Measurements from ENCODE around the gene DGUOK.

DGUOK gene

DNA sequence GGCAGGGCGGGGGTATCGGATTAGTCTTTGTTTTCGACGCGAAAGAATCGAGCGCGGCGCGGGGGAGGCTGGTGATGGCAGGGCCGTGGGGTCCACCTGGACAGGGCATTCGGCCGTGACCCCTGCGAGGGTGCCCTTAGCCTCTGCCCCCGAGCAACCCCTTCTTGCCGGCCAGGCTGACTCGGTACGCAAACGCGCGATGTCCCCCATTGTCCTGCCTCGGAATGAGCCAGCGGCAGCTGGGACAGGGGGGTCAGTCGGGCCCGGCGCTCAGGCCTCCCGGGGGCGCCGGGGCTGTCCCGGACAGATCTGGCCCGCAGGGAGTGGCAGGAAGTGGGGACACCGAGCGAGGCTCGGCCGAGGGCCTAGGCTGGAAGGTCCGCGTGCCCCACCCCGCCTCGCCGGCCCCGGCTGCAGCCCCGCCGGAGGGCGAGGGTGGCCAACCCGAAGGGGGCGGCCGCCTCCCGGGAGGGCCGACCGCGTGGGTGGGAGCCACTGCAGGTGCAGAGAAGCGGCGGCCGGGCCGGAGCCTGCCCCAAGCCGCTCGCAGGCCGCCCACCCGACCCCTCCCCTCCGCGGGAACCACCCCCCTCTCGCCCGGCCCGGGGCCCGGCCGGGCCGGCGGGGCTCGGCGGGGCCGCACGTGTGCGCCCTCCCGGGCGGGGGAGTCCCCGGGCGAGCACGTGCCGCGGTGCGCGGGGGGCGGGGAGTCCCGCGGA, 57.7 kb downstream of the DGUOK start, which contains the start of gene TET3:
Gene TET3 (plus strand): TSS at position 708 of the 719 bp plus-strand sequence. CDS start 1,494 bp downstream, outside the sequence.
- H3K27ac ChIP-seq: peak within 1 kb of the TSS; percentile 100
- TF ChIP-seq, protein P1, sequence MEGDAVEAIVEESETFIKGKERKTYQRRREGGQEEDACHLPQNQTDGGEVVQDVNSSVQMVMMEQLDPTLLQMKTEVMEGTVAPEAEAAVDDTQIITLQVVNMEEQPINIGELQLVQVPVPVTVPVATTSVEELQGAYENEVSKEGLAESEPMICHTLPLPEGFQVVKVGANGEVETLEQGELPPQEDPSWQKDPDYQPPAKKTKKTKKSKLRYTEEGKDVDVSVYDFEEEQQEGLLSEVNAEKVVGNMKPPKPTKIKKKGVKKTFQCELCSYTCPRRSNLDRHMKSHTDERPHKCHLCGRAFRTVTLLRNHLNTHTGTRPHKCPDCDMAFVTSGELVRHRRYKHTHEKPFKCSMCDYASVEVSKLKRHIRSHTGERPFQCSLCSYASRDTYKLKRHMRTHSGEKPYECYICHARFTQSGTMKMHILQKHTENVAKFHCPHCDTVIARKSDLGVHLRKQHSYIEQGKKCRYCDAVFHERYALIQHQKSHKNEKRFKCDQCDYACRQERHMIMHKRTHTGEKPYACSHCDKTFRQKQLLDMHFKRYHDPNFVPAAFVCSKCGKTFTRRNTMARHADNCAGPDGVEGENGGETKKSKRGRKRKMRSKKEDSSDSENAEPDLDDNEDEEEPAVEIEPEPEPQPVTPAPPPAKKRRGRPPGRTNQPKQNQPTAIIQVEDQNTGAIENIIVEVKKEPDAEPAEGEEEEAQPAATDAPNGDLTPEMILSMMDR (conservative IDR thresholded peaks at IDR 0.05): no peak
- TF ChIP-seq ZFX (IDR thresholded peaks at IDR 0.05): peak; percentile 42; the same call in 1 of the 2 replicates

DNA sequence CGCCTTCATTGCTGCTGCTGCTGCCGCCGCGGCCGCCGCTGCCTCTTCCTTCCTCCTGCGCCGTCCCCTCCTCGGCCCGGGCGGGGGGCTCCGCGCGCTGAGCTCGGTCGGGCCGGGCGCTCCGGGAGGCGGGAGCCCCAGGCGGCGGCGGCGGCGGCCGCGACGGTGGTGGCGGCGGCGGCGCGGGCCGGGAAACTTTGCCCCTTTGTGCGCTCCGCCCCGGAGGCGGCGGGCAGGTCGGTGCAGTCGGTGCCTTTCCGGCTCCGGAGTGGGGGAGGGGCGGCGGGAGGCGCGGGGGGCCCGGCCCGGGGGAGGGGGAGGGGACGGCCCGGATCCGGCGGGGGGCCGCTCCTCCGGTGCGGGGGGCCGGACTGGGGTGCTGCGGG, 58.2 kb downstream of the DGUOK start:
- TF ChIP-seq, protein P1 (conservative IDR thresholded peaks at IDR 0.05): no peak
- no peak for TF ChIP-seq ZFX (IDR thresholded peaks at IDR 0.05)
- H3K27ac ChIP-seq: peak overlapping the region; percentile 100

DNA sequence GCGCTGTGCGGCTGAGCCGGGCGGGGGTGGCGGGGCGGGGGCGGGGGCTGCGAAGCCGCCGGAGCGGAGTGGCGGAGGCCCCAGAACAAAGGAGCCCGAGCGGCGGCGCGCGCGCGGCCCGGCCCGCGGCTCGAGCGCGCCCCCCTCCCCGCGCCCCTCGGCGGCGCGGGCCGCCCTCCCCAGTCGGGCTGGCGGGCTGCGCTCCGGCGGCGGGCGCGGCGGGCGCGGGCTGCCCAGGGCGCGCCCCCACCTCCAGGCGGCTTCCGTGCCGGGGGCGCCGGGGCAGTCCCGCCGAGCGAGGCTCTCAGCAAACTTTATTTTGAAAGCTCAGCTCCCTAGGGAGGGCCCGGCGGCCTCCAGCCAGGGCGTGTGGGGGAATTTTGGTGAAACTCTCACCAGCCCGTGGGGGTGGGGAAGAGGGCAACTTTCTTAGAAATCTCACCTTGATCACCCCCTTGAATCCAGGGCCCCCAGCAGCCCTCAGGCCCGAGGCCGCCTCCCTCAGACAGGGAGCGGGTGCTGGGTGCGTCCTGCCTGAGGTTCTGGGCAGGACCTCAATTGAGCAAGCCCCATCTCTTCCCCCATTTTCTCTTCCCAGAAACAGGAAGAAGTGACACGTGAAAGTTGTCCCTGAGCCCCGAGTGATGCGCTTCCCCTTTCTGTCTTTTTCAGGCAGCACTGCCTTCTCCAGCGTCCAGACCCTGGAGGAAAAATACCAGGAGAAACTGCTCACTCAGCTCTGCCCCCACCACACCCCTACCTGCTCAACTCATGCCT, 58.8 kb downstream of the DGUOK start:
- H3K27ac ChIP-seq: peak overlapping the region; percentile 100

DNA sequence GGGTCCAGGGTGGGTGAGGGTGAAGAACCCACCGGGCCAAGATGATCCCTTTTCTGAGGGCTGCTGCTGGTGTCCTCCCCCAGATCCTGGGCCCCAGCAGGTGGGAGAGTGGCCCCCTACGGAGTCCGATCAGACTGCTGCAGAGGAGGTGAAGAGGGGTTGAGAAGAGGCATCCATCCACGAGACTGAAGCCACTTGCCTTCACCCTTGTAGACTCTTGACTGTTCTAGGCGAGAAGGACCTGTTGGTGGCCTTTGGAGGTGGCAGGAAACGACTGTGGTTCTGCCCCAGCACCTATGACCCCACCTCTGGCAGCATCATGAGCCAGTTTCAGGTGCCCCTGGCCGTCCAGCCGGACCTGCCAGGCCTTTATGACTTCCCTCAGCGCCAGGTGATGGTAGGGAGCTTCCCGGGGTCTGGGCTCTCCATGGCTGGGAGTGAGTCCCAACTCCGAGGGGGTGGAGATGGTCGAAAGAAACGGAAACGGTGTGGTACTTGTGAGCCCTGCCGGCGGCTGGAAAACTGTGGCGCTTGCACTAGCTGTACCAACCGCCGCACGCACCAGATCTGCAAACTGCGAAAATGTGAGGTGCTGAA, 59.5 kb downstream of the DGUOK start:
- peak overlapping the region; percentile 100 for H3K27ac ChIP-seq
- TF ChIP-seq, protein P1 (conservative IDR thresholded peaks at IDR 0.05): no peak
- TF ChIP-seq ZFX (IDR thresholded peaks at IDR 0.05): no peak

More for the DNA sequence above, 58.8 kb downstream of the DGUOK start:
- TF ChIP-seq, protein P1 (conservative IDR thresholded peaks at IDR 0.05): no peak
- TF ChIP-seq ZFX (IDR thresholded peaks at IDR 0.05): no peak

DNA sequence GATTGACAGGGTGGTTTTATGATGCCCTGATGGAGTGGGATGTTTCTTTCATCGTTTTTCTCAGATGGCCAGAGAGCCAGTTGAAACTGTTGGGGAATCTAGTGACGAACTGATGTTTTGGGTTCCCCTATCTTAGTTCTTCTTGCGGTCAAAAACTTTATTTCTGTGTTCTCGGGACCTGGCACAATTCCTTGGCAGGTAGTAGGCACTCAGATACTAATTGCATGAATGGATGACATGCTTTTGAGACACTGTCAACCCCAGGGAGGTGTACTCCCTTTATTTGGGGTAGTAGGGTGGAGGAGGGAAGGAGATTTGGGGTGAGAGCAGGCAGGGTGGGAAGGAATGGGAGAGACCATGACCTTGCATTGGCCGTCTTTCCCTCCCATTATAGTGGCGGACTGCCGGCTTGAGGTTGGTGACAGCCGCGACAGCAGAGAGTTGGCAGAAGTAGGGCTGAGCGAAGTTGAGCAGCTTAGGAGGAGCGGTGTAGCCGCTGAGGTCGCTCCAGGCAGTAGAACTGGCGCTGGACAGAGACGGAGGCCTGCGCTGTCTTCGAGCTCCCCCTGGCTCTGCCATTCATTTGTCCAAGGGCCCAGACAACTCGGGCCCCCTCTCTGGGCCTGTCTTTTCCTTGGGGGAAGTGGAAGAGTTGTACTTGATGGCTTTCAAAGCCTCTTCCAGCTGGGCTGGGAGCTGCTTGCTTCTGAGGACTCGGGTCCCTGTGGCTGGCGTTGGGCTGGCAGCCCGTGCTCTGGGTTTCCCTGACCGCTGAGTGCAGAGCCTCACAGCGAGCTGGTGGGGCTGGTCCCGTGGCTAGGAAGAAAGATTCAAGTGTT, 60.6 kb downstream of the DGUOK start:
- H3K27ac ChIP-seq: peak overlapping the region; percentile 5; the same call in 1 of the 2 replicates
- TF ChIP-seq, protein P1 (conservative IDR thresholded peaks at IDR 0.05): no peak
- TF ChIP-seq ZFX (IDR thresholded peaks at IDR 0.05): no peak

DNA sequence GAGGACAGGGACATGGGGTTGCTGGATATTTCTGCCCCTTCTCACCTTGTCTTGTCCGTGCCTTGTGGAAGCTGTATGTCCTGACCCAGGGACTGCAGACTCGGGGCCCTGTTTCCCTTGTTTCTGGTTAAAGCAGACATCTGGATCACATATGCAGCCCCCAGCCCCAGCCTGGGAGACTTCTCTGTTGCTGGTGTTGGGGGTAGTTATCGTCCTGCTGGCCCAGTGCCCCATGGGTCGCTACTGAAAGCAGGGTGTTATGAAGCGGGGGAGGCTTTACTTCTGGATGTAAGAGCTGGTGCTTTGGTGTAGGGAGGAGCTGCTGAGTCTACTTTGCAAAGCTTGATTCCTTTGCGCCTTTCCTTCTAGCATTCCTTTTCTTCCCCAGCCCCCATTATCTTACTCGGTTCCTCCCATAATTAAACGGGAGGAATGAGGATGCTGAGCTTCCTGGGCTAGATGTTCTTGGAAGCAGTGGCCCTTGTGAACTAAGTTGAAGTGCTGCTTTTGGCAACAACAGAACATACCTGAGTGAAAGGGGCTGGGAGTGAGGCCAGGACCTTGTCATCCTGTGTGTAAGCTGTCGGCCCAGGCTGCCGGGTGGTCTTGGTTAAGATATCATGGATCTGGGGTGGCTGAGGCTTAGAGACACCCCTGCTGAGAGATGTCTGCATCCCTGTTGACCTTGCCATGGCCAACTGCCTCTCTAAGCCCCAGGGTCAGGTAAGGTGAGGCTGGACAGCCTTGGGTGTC, 61.4 kb downstream of the DGUOK start:
- H3K27ac ChIP-seq: peak overlapping the region; percentile 5; the same call in 1 of the 2 replicates
- TF ChIP-seq ZFX (IDR thresholded peaks at IDR 0.05): no peak
- TF ChIP-seq, protein P1 (conservative IDR thresholded peaks at IDR 0.05): no peak
